GM18867 (cell line): ENCODE results near the gene DAZAP1.

Experiments
- ATAC-seq: cut with Tn5 transposase; IDR thresholded peaks from one replicate; pipeline ENCODE4 v1.9.1; 2021; ENCODE audit warnings: mild to moderate bottlenecking, moderate library complexity; ENCODE audit not compliant: unreplicated experiment

The DAZAP1 gene

DNA sequence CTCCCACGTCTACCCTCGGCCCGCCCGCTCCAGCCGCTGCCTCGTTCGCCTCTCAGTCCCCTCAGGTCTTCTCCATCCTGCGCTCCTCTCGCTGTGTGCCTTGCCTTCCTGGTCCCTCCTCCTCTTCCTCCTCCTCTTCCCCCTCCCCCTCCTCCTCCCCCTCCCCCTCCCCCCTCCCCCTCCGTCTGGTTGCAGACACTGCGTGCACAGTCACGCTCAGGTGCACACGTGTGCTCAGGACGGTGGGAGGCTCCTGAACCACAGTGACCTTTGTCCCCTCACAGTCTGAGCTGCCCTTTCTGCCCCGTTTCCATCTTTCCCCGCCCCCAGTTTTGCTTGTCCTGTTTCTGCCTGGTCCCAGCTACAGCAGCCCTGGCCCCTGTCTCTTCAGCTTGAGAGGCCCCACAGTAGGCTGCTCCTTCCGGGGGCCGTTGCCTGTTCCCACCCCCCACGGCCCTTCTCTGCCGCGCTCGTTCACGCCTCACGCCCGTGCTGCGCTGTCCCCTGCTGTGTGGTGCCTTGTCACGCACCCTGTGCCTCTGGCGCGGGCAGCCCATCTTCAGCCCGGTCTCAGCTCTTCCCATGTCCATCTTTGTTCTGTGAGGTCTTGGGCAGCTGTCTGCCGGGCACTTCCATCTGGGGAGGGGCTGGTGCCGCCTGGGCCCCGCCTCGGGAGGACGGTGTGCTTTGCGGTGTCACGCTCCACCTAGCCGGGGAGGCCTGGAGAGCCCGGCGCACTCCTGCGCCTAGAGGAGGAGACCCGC lies 17.0 kb downstream of the DAZAP1 start:
- ATAC-seq = no peak

- ATAC-seq = no peak
Observed at GRCh38 chr19:1425102-1425837, 17.9 kb downstream of the DAZAP1 start.

DNA sequence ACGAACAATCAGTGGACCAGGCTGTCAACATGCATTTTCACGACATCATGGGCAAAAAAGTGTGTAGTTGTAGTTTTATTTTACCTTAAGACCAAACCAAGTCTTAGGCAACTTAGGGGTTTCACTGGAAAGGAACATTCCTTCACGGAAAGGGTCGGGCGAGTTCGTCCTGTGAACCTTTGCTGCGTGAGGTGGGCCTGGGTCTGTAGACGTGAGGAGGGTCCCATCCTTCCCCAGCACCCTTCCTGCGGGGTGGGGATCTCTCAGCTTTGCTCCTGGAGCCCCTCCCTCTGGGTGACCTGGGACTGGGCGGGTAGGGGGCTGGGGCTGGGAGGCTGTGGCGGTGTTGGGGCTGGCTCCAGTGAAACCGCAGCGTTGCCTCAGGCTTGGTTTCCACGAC lies 18.5 kb downstream of the DAZAP1 start:
- ATAC-seq = no peak

DNA sequence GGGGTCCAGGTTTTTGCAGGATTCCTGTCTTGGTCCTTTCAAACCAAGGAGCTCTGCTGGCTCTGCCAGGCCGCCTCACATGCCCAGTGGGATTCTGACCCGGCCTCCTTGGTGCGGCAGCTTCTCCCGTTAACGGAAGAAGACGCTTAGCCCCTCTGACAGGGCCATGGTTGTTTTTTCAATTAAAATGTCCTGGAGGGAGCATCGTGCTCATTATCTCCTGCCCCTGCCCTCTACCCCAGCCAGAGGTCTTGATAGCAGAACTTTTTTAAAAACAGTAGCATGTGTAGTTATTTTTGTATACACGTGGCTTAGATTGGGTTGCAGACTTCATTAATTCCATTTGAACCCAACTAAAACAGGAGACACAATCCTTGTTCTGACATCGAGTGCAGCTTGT lies 19.4 kb downstream of the DAZAP1 start:
- no peak for ATAC-seq

DNA sequence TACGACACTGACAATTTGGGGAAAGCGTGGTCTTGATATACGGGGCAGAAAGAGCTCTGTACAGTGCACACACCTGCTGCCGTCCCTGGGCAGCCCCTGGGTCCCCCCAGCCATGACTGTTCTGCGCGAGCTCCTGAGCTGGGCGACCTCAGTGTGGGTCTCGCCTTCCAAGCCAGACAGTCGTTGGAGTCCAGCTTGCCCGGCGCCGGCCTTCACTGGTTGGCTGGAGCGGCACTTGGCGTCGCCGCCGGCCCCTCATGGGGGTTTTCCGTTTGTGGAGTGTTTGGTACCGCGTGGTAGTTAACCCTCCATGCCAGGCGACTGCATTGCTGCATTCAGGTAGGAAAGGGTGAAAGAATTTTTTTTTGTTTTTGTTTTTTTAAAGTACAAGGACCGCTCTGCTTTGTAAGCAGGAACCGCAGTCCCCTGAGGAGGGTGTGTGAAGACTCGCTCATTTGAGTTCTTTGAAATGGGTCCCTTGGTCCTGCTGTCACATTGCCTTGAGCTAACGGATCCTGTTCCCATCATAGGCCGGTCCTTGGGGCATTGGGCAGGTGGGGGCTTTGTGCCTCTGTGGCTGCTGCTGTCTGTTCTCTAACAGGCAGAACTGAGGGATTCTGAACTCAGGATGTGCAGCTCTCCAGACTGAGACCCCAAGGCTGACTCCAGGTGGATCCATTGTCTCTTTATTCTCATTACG lies 20.0 kb downstream of the DAZAP1 start:
- no peak for ATAC-seq

- ATAC-seq = no peak
Observed at GRCh38 chr19:1428738-1429391, 21.5 kb downstream of the DAZAP1 start.

DNA sequence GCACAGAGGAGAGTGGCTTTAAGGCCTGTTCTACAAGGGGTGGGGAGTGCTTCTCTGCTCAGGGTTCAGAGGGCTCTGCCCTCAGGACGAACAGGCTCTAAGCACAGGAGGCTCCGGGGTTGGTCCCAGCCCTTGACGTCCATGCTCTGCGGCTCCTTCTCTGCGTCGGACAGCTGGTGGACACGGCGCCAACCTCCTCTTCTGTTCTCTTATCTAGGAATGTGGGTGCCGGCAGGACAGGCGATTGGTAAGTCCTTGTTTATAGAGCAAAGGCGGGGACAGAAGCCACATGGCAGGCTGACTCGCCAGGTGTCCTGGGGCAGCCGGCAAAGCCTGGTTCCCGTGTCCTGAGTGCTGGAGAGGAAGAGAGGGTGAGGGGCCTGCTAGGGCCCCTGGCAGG lies 22.4 kb downstream of the DAZAP1 start:
- ATAC-seq = no peak

- no peak for ATAC-seq
Observed at GRCh38 chr19:1430246-1430645, 22.9 kb downstream of the DAZAP1 start.

GRCh38 chr19:1431759-1432506 lies 24.5 kb downstream of the DAZAP1 start:
- no peak for ATAC-seq

- no peak for ATAC-seq
Observed at GRCh38 chr19:1432507-1432887, 25.1 kb downstream of the DAZAP1 start.

DNA sequence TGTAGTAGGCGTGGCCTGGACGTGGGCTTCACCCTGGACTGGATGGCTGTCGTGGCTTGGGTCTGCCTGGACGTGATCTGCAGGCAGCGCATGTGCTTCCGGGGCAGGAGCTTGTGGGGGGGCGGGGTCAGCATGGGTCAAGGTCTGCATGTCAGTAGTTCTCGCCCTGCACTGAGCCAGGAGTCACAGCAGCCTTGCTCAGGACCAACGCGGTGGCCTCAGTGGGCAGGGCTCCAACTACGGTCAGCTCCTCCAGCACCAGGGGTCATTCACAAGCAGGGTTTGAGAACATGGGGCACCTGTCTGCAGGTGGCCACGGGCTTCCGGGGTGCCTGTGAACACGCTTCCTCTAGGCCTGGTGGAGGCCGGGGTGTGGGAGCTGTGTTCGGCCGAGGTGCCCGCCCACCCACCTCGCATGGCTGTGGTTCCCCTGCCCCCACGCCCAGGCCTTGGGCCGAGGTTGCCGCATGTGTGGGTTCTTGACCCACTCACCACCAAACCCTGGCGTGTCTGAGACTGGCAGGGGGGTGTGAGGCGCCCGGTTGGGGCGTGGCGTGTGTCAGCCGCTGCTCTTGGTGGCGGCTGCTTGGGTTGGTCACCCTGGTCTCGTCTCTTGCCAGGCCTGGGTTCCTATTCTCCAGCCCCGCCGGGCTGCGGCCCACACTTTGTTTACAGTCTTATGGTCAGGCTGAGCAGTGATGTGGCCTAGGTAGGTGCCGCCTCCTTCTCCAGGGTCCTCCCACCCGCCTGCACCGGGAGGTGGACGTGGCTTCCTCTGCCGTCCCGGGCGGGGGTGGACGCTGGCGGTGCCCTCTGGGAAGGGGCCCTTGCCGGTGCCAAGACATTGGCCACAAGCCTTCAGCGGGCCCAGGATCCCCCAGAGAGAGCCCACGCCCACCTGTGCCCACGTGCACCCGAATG lies 26.0 kb downstream of the DAZAP1 start:
- no peak for ATAC-seq

- no peak for ATAC-seq
Observed at GRCh38 chr19:1434040-1434366, 26.6 kb downstream of the DAZAP1 start.

DNA sequence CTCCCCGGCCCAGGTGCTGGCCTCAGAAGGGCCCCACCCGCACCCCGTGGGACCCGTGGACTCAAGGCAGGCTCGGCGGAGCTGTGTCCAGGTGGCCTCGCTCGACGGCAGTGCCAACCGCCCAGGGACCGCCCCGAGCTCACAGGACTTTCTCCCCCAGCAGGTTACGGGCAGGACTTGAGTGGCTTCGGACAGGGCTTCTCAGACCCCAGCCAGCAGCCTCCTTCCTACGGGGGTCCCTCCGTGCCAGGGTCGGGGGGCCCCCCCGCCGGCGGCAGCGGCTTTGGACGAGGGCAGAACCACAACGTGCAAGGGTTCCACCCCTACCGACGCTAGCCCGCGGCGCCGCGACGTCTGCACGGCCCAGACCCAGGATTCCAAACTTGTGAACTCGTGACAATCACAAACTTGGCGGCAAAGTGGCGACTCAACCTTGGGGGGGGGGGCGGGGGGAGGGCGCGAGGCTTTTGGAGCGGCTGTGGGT lies 27.2 kb downstream of the DAZAP1 start:
- ATAC-seq = no peak

DNA sequence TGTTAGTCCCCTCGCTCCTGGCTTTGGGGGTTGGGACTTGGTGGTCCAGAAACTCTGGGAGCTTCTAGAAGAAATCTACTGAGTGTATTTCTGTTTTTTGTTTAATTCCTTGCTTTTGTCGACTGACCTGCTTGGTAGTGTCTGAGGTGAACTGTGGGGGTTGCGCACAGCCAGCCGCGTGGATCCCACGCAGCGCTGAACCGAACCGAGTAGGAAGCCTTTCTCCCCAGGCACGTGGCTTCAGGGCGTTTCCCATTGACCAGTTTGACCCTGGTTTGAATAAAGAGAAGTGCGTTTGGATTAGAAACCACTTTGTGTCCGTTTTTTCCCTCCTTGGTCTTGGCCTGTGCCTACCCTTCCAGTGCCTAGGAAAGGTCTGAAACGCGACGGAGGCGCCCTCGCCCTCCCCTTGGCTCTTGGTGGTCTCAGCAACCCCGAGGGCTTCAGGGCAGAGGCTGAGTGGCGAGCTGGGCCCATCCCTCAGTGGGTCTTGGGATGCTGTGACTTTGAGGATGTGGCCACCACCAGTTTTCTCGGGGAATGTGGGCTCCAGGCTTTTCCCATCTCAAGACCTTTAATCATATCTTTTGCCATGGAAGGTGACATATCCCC lies 28.1 kb downstream of the DAZAP1 start:
- no peak for ATAC-seq

GRCh38 chr19:1437609-1438008 lies 30.2 kb downstream of the DAZAP1 start:
- no peak for ATAC-seq

DNA sequence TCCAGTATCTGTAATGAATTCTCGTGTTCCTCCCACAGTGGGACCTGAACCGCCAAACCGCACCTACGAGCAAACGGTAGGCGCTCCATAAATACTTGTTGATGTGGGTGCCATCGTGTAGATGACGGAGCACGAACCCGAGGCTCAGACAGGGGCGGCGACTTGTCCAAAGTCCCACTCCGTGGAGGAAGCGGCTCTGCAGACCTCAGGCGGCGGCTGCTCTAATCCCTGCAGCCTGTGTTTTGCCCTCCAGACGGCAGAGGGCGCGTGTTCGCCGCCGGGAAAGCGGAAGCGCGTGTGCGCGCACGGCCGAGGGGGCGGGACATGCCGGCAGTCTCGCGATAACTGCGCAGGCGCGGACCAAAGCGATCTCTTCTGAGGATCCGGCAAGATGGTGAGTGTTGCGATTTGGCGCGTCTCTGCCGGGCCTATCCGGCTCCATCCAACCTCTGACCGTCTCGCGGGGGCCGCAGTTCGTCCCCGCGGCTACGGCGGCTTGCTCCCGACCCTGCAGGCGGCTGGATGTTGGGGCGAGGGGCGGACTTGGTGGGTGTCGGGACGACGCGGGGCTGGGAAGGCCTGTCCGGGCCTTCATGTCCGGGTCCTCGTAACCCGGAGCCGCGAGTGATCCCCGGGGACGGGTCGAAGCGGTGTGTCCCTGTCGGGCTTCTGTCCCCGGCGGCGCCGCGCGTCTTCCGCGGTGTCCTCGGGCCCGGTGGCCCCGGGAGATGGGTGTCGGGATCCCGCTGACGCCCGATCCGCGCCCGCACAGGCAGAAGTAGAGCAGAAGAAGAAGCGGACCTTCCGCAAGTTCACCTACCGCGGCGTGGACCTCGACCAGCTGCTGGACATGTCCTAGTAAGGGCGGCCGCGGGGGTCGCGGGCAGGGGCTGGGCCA lies 30.9 kb downstream of the DAZAP1 start, which contains the start of gene RPS15:
TSS of gene RPS15 (plus strand) at position 362 of the 898 bp plus-strand sequence. CDS start at position 392, 30 bp downstream.
- peak; percentile 80 for ATAC-seq

GRCh38 chr19:1438933-1439354 lies 31.6 kb downstream of the DAZAP1 start:
- ATAC-seq = peak; percentile 14
